ENCODE results near the gene DGKH.

The DGKH gene

GRCh38 chr13:42239161-42239560 lies 190.7 kb downstream of the DGKH start:
- DNase-seq: no peak

DNA sequence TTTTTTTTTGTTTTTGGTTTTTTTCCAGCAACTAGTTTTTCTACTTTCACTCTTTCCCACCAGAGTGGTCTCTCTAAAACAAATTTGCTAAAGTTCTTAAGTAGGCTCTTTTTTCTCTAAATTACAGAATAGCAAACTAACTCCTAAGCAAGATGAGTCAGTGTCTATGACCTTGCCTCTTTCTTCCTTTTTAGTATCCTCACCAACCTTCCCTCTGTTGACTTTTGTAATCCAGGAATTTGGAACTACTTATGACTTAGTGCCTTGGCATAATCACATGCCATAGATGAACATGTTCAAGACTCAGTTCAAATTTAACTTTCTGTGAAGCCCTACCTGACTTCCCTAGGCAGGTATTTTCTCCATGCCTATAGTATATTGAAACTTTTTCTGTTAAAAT lies 191.2 kb downstream of the DGKH start:
- no peak for DNase-seq

- no peak for DNase-seq
These were observed 198.1 kb downstream of the DGKH start for GRCh38 chr13:42246541-42246940.

- no peak for DNase-seq
These were observed 199.4 kb downstream of the DGKH start for GRCh38 chr13:42247883-42248282.

GRCh38 chr13:42255886-42256285 lies 207.4 kb downstream of the DGKH start:
- no peak for DNase-seq

GRCh38 chr13:42258747-42259146 lies 210.3 kb downstream of the DGKH start:
- DNase-seq: no peak

DNA sequence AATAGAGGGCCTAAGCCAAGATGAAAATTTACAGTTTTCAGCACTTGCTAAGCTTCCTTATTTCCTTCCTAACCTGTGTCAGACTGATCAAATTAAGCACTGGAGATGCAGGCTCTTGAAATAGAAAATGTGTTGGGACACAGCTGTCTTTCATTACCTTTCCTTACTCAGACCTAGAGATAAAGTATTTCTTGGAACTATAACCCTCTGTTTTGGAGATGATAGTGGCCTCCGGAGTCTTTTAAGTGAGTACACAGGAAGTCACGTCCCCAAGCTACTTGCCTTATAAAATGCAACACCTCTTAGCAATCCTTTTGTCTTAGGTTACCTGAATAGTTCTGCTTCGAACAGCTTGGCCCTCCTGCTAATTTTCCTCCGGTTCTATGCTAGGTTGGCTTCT lies 211.1 kb downstream of the DGKH start:
- no peak for DNase-seq

DNA sequence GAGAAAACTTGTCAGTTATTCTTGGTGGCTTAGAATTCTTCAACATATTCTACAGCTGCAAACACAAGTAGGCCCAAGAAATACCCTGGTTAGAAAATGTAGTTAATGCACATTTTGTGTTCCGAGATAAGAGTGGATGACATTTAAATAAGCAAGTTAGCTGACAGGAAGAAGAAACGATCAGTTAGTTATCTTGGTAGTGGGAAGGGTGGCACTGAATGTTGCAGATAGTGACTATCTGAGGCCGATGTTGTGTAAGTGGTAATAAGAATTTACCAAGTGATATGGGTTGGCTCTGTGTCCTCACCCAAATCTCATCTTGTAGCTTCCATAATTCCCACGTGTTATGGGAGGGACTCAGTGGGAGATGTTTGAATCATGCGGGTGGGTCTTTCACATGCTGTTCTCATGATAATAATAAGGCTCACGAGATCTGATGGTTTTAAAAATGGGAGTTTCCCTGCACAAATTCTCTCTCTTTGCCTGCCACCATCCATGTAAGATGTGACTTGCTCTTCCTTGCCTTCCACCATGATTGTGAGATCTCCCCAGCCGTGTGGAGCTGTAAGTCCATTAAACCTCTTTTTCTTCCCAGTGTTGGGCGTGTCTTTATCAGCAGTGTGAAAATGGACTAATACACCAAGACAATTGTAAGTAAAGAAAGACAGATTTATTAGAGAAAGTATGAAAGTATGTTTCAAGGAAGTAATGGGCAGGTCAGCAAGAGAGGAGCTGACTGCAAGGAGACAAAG lies 212.6 kb downstream of the DGKH start:
- DNase-seq: no peak

DNA sequence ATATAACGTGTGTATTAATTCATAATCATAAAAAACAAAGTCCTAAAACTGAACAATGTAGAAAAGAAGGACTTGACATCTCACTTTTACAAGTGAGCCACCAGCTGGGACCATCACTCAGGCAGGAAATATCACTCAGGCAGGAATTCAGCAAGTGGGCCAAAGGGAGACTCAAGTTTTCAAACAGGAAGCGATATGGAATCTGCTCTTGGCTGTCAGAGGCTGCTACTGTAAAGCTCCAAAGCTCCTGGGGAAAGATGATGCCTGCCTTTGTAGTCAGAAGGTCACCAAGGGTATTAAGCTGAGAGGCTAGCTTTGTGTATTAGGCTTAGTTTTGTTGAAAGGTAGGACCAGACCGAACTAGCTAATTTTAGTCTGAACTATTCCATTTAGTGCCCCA lies 218.0 kb downstream of the DGKH start:
- DNase-seq: no peak

- no peak for DNase-seq
These were observed 221.9 kb downstream of the DGKH start for GRCh38 chr13:42270160-42270856.

DNA sequence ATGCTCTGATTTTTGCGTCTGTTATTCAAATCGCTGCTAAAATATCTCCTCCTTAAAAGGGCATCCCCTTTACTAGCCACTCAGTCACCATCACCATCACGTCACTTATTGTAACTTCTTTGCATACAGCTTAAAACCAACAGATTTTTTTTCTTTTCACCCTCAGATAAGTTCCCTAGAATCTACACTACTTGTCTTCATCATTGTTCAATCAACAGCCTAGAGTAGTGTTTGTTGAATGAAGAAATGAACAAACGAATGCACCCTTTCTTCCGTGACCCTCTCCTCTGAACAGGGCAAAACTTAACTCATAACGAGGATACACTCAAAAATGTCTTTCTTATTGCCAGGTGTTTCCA lies 222.4 kb downstream of the DGKH start:
- DNase-seq: no peak

DNA sequence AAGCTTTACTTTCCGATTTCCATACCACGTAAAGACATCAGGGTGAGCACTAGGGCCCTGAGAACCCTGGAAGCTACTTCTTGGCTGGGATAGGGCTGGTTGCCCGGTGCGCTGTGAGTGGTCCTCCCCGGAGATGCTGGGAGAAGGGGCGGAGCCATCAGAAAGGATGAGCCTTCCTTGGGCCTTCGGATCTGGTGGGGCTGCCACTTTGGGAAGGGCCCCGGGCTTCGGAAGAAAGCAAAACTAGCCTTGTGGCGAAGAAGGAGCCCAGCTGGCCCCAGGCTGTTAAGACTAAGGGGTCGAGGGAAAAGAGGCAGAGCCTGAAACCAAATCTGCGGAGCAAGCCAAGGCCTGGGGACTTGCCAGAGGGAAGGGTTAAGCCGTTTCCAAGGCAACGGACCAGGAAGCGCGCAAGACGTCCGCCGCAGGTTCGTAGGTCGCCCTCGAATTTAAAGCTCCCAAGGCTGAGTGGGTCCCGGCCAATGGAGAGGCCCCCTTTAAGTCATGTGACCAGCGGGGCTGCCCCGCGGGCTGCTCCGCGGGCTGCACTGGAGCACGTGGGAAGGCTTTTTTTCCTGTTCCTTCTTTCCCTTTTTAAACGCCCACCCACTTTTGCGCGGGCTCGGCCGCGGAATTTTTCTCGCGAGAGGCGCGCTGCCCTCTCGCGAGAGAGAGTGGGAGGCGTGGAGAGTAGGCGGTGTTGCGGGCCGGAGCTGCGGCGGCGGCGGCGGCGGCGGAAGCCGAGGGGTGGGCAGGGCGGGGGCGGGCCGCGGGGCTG lies 223.1 kb downstream of the DGKH start:
- peak; percentile 92 to 95 for DNase-seq

GRCh38 chr13:42272115-42272803 lies 223.8 kb downstream of the DGKH start, which contains the start of gene AKAP11:
AKAP11 (plus strand) TSS chr13:42272152; CDS start chr13:42286349, 14,197 bp downstream.
- DNase-seq: peak in 1 of 2 experiments; percentile 56

DNA sequence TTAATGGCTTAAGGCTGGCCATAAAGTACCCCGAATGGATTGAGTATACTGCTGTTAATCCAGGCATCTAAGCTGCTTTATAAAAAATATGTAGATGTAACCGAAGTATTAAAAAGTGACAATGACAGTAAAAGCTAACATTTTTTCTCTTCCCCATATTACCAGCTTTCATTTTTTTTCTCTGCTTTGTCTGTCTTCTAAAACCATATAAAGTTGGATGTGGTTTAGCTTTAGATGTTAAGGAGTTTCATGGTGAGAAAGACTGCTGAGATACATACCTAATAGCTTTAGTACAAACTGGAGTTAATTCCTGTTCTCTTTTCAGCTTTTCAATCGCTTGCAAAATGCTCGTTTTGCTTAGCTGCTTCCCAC lies 224.3 kb downstream of the DGKH start:
- DNase-seq: no peak

- DNase-seq: no peak
These were observed 226.1 kb downstream of the DGKH start for GRCh38 chr13:42274386-42275097.

DNA sequence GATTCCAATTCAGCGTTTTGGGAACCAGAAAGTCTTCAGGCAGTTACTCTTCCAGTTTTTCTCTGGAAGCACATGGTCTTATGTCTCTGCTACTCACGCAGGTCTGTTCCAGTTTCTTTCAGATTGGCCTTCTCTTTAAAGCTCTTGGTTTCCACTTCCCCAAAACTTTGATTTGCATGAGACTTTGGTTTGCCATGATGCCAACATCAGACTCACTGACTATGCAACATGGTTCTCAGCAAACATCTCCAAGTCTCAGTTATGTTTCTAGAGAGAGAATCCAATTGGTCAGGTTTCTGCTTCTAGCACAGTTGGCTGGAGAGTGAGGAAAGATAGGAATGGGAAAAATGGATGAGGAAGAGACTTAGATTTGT lies 226.6 kb downstream of the DGKH start:
- no peak for DNase-seq

GRCh38 chr13:42275506-42275905 lies 227.1 kb downstream of the DGKH start:
- DNase-seq: no peak

DNA sequence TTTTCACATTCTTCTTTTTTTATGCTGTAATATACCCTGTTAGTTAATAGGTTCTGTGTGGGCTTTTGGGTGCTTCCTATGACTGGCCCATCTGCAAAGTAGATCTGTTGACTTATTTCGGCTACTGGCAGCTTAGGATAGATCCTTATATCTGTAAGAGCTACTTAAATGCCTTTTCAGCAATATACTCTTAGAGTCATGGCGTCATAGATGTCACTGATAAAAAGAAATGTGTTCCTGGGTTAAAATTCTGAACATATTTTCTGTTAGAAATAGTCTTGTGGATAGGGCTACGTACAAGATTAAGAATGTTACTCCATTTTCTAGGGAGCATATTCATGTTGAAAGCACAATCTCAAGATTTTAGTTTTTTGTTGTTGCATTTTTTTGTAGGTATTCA lies 228.2 kb downstream of the DGKH start:
- no peak for DNase-seq

DNA sequence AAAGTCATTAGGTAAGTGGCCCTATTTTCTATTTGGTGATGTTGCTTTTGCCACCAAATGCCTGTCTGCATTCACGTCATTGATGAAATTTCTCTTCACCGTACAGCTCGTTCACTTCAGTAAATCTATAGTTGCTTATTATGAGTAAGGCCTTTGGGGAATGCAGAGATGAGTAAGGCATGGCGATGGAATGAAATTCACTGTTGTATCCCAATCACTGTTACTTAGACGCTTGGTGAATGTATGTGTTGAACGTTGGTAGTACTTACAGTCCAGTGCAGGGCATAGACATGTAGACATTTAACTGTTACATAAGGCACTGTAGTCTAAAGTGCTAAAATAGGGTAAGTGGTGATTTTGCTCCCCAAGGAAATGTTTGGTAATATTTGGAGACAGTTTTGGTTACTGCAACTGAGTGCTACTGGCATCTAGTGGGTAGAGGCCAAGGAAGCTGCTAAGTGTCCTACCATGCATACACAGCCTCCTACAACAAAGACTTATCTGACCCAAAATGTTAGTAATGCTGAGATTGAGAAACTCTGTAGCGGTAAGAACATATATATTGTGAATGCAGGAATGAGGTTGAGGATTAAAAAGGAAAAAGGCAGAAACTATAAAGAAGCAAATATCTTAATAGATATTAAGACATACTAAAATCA lies 229.3 kb downstream of the DGKH start:
- no peak for DNase-seq

GRCh38 chr13:42279080-42279479 lies 230.6 kb downstream of the DGKH start:
- no peak for DNase-seq

- DNase-seq: no peak
These were observed 231.5 kb downstream of the DGKH start for GRCh38 chr13:42279986-42280385.

- no peak for DNase-seq
These were observed 232.1 kb downstream of the DGKH start for GRCh38 chr13:42280537-42280936.

Measured in NCI-H1930 (cell line).